Measurements from ENCODE around the gene LRG1. TPM values are rescaled to one million over a fixed set of nuclear protein-coding genes. Genes with fewer than 3 reads are reported as not detected.
"Not testable (repeated sequence)": the region's sequence is repeated elsewhere in the genome, so short reads cannot be mapped to it uniquely, and the experiment has no call there.

Gene LRG1
- total RNA-seq, 2 donors from 2014 or later: 2.5 to 3.6 TPM

DNA sequence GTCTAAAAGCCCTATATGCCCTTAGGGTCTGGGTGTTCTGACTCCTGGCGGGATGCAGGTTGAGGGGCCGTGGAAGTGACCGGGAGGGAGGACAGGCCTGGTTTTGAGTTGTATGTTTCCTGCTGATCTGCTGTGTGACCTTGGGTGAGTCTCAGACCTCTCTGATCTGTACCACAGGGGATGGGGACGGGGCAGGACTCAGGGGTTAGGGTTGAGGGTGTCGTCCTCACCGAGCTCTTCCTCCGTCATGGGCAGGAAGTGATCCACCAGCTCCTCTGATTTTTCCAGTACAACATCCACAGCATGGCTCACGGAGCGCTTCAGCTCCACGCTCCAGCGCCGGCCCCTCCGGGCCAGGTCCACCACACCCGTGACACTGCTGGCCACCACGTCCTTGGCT lies 11.0 kb downstream of the LRG1 start:
- H3K9me3 ChIP-seq: no peaks in the 10 kb centered on the region
- H3K36me3 ChIP-seq: no peaks in the 10 kb centered on the region
- no peaks in the 10 kb centered on the region for H3K27me3 ChIP-seq (replicated peaks; ENCODE audit: insufficient read depth)
- H3K4me1 ChIP-seq (replicated peaks): no peaks in the 10 kb centered on the region
- H3K27ac ChIP-seq: no peak overlapping the region
- no peak for TF ChIP-seq CTCF (IDR thresholded peaks at IDR 0.05)
- TF ChIP-seq POLR2AphosphoS5 (IDR thresholded peaks at IDR 0.05): no peak
- no peak for TF ChIP-seq POLR2A (IDR thresholded peaks at IDR 0.05)
- no peak for DNase-seq (ENCODE audit: low spot score)
- 87% methylated on average over 15 of the region's 15 CpGs for WGBS
- no peak overlapping the region for H3K4me3 ChIP-seq
- intact Hi-C loops (cut with DNase I): loop anchor here (10.0 kb wide), 1 partner anchor 264 kb away; no protein-coding TSS in a partner anchor

DNA sequence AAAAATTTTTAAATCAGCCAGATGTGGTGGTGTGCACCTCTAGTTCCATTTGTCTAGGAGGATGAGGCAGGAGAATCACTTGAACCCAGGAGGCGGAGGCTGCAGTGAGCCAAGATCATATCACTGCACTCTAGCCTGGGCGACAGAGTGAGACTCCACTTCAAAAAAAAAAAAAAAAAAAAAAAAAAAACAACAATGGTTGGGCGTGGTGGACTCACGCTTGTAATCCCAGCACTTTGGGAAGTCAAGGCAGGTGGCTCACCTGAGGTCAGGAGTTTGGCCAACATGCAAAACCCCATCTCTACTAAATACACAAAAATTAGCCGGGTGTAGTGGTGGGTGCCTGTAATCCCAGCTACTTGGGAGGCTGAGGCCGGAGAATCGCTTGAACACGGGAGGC lies 12.5 kb downstream of the LRG1 start:
- not testable (repeated sequence) for H3K36me3 ChIP-seq; H3K9me3 ChIP-seq; H3K4me1 ChIP-seq (replicated peaks); DNase-seq (ENCODE audit: low spot score); H3K27ac ChIP-seq; H3K27me3 ChIP-seq (replicated peaks; ENCODE audit: insufficient read depth); H3K4me3 ChIP-seq
- intact Hi-C loops (cut with DNase I): loop anchor here (10.0 kb wide), 1 partner anchor 263 kb away; no protein-coding TSS in a partner anchor
- 79% methylated on average over 8 of the region's 8 CpGs for WGBS

DNA sequence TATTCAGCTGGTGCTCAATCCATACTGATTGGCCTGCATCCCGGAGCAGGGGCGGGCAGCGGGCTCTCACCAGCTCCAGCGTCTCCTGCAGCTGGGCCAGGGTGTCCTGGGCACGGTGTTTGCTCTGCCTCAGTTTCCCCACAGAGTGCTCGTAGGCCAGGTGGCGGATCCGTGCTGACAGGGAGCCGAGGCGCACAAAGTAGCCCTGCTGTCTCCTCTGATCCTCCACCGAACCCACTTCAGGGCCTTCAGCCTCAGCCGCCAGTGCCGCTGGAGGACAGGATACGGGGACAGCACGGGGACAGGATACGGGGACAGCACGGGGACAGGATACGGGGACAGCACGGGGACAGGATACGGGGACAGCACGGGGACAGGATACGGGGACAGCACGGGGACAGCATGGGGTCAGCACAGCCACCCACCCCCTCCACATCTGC lies 14.3 kb downstream of the LRG1 start:
- no peaks in the 10 kb centered on the region for H3K27me3 ChIP-seq (replicated peaks; ENCODE audit: insufficient read depth)
- no peaks in the 10 kb centered on the region for H3K36me3 ChIP-seq
- intact Hi-C loops (cut with DNase I): loop anchor here (10.0 kb wide), 1 partner anchor 261 kb away; no protein-coding TSS in a partner anchor
- no peaks in the 10 kb centered on the region for H3K9me3 ChIP-seq
- DNase-seq (ENCODE audit: low spot score): no peak
- no peaks in the 10 kb centered on the region for H3K4me1 ChIP-seq (replicated peaks)
- WGBS: 86% methylated on average over 23 of the region's 23 CpGs
- TF ChIP-seq POLR2AphosphoS5 (IDR thresholded peaks at IDR 0.05) (no peak), POLR2A (IDR thresholded peaks at IDR 0.05) (no peak), CTCF (IDR thresholded peaks at IDR 0.05) (no peak)
- H3K4me3 ChIP-seq: no peak overlapping the region
- H3K27ac ChIP-seq: no peak overlapping the region

- H3K9me3 ChIP-seq: no peaks in the 10 kb centered on the region
- no peak for DNase-seq (ENCODE audit: low spot score)
- no peaks in the 10 kb centered on the region for H3K4me1 ChIP-seq (replicated peaks)
- TF ChIP-seq POLR2A (IDR thresholded peaks at IDR 0.05) (no peak), CTCF (IDR thresholded peaks at IDR 0.05) (peak; percentile 19 to 55 (median 46))
- no peak overlapping the region for H3K27ac ChIP-seq
- H3K4me3 ChIP-seq: no peak overlapping the region
- intact Hi-C loops (cut with DNase I): loop anchor here (10.0 kb wide), 1 partner anchor 260 kb away; no protein-coding TSS in a partner anchor
- WGBS: 66% methylated on average over 23 of the region's 23 CpGs
- H3K36me3 ChIP-seq: no peaks in the 10 kb centered on the region
- no peaks in the 10 kb centered on the region for H3K27me3 ChIP-seq (replicated peaks; ENCODE audit: insufficient read depth)
Observed at GRCh38 chr19:4524808-4525562, 14.9 kb downstream of the LRG1 start.

DNA sequence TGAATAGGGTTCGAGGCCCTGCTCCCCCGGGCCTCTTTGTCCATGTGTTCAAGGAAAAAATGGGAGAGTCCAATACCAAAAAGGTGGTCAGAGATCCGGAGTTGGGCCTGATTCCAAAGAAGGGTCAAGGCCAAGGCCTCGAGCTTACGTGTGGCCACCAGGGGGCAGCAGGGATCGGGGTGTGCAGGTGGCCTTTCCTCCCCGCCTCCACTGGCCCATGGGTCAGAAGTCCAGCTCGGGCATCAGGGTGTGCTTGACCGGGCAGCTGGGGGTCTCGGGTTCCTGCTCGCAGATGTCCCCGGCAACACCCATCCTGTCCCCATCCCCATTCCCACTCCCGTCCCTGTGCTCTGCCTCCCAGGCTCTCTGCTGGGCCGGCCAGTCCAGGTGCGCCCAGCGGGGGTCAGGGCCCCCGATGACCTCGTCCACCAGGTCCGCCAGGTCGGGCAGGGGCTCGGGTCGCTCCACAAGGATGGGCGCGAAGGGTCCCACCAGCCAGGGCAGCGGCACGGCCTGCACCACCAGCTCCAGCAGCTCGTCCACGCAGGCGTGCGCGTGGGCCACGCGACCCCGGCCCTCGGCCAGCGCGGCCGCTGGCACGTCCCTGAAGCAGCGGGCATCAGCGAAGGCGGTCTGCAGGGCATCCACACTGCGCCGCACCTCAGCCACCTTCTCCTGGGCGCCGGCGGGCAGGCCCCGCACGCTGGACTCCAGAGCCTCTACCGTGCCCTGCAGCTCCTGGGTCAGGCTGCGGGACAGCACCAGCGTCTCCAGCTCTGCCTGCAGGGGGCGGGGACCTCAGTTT lies 16.3 kb downstream of the LRG1 start:
- Histone ChIP-seq H3K4me1 (replicated peaks) (no peaks in the 10 kb centered on the region), H3K4me3 (no peak overlapping the region), H3K9me3 (no peaks in the 10 kb centered on the region), H3K36me3 (no peaks in the 10 kb centered on the region), H3K27ac (no peak overlapping the region), H3K27me3 (replicated peaks; ENCODE audit: insufficient read depth) (no peaks in the 10 kb centered on the region)
- DNase-seq (ENCODE audit: low spot score): no peak
- intact Hi-C loops (cut with DNase I): loop anchor here (10.0 kb wide), 1 partner anchor 259 kb away; no protein-coding TSS in a partner anchor
- TF ChIP-seq CTCF (IDR thresholded peaks at IDR 0.05): peak in 3 of 4 experiments; percentile 20 to 62 (median 36)
- TF ChIP-seq POLR2A (IDR thresholded peaks at IDR 0.05): no peak
- WGBS: 78% methylated on average over 53 of the region's 53 CpGs
